Non-pigmented ciliary epithelial cell (primary cell): Measurements from ENCODE around the gene SLC25A21.
"Not testable (repeated sequence)": the region's sequence is repeated elsewhere in the genome, so short reads cannot be mapped to it uniquely, and the experiment has no call there.

ENCODE experiments used
- DNase-seq: peaks from one replicate; pipeline ENCODE4 v3.0.0-alpha.2; 2010; ENCODE audit warnings: low read depth

Gene SLC25A21

GRCh38 chr14:37186865-37187264 lies 14.5 kb upstream of the SLC25A21 start:
- no peak for DNase-seq

GRCh38 chr14:37185670-37186069 lies 13.3 kb upstream of the SLC25A21 start:
- DNase-seq, result no peak

- DNase-seq, result not testable (repeated sequence)
Observed at GRCh38 chr14:37184520-37184919, 12.1 kb upstream of the SLC25A21 start.

- no peak for DNase-seq
Observed at GRCh38 chr14:37181441-37181840, 9.0 kb upstream of the SLC25A21 start.

- DNase-seq, result not testable (repeated sequence)
Observed at GRCh38 chr14:37180886-37181285, 8.5 kb upstream of the SLC25A21 start.

GRCh38 chr14:37179896-37180502 lies 7.6 kb upstream of the SLC25A21 start:
- DNase-seq, result no peak

GRCh38 chr14:37172936-37173614 lies 669 bp upstream of the SLC25A21 start:
- DNase-seq, result no peak

- DNase-seq, result no peak
Observed at GRCh38 chr14:37171678-37172023, 755 bp downstream of the SLC25A21 start.

- DNase-seq, result no peak
Observed at GRCh38 chr14:37170993-37171392, 1.4 kb downstream of the SLC25A21 start.

GRCh38 chr14:37170237-37170636 lies 2.2 kb downstream of the SLC25A21 start:
- no peak for DNase-seq

- no peak for DNase-seq
Observed at GRCh38 chr14:37168721-37169120, 3.7 kb downstream of the SLC25A21 start.

- DNase-seq, result no peak
Observed at GRCh38 chr14:37167151-37168047, 5.0 kb downstream of the SLC25A21 start.

- no peak for DNase-seq
Observed at GRCh38 chr14:37165794-37166193, 6.6 kb downstream of the SLC25A21 start.

- not testable (repeated sequence) for DNase-seq
Observed at GRCh38 chr14:37162307-37162706, 10.1 kb downstream of the SLC25A21 start.

GRCh38 chr14:37157987-37158386 lies 14.4 kb downstream of the SLC25A21 start:
- no peak for DNase-seq

GRCh38 chr14:37153483-37153882 lies 18.9 kb downstream of the SLC25A21 start:
- DNase-seq, result no peak

- DNase-seq, result no peak
Observed at GRCh38 chr14:37153005-37153404, 19.4 kb downstream of the SLC25A21 start.

- no peak for DNase-seq
Observed at GRCh38 chr14:37150414-37150813, 22.0 kb downstream of the SLC25A21 start.

- DNase-seq, result no peak
Observed at GRCh38 chr14:37147310-37147880, 25.0 kb downstream of the SLC25A21 start.

- not testable (repeated sequence) for DNase-seq
Observed at GRCh38 chr14:37146438-37146837, 26.0 kb downstream of the SLC25A21 start.

GRCh38 chr14:37145395-37145794 lies 27.0 kb downstream of the SLC25A21 start:
- DNase-seq, result no peak

- no peak for DNase-seq
Observed at GRCh38 chr14:37144729-37145363, 27.6 kb downstream of the SLC25A21 start.
